ENCODE results near the gene TTC27.

GRCh38 chr2:32835148-32835547 lies 207.3 kb downstream of the TTC27 start:
- TF ChIP-seq CTCF (IDR thresholded peaks at IDR 0.05) (no peak), POLR2A (IDR thresholded peaks at IDR 0.05) (no peak)

Data from lower leg skin (tissue), 3 donors.